Adipocyte (in vitro differentiated cells): ENCODE results near the gene ATG13.

Source experiments
- DNase-seq: peaks from one replicate; pipeline ENCODE4 v3.0.0-alpha.2; 2015; ENCODE audit warnings: low read depth
- H3K27me3 ChIP-seq: replicated peaks from 2 replicates; pipeline ENCODE4 v1.7.0; 2013; ENCODE audit warnings: mild to moderate bottlenecking, low read length, moderate library complexity; ENCODE audit not compliant: control insufficient read depth, insufficient read depth
- H3K36me3 ChIP-seq: 2 replicates; pipeline ENCODE4 v1.7.0; 2013; ENCODE audit warnings: low read length, mild to moderate bottlenecking, moderate library complexity; ENCODE audit not compliant: control insufficient read depth, insufficient read depth, severe bottlenecking
- H3K4me1 ChIP-seq: 2 replicates; pipeline ENCODE4 v1.7.0; 2013; ENCODE audit warnings: mild to moderate bottlenecking, low read length, moderate library complexity; ENCODE audit not compliant: control insufficient read depth, insufficient read depth
- H3K4me3 ChIP-seq: 2 replicates; pipeline ENCODE4 v1.7.0; 2013; ENCODE audit warnings: mild to moderate bottlenecking, low read length, moderate library complexity
- H3K9ac ChIP-seq: 2 replicates; pipeline ENCODE4 v1.7.0; 2013; ENCODE audit warnings: mild to moderate bottlenecking, low read length, moderate library complexity
- H3K9me3 ChIP-seq: 2 replicates; pipeline ENCODE4 v1.7.0; 2013; ENCODE audit warnings: mild to moderate bottlenecking, low read length, moderate library complexity; ENCODE audit not compliant: control insufficient read depth

The ATG13 gene

GRCh38 chr11:46633291-46634217, 16.2 kb downstream of the ATG13 start:
- Histone ChIP-seq H3K4me1 (peaks cover 17% of the 10 kb centered on the region), H3K36me3 (peaks cover 36% of the 10 kb centered on the region), H3K9ac (no peak overlapping the region), H3K27me3 (no peaks in the 10 kb centered on the region), H3K9me3 (no peaks in the 10 kb centered on the region), H3K4me3 (no peak overlapping the region)
- DNase-seq = no peak

- peaks cover 37% of the 10 kb centered on the region for H3K36me3 ChIP-seq
- H3K4me1 ChIP-seq = peaks cover 17% of the 10 kb centered on the region
- no peak overlapping the region for H3K9ac ChIP-seq
- no peaks in the 10 kb centered on the region for H3K9me3 ChIP-seq
- no peak overlapping the region for H3K4me3 ChIP-seq
- H3K27me3 ChIP-seq = no peaks in the 10 kb centered on the region
- no peak for DNase-seq
Measured at GRCh38 chr11:46635557-46636139, 18.3 kb downstream of the ATG13 start.

- H3K27me3 ChIP-seq = no peaks in the 10 kb centered on the region
- H3K4me1 ChIP-seq = peaks cover 15% of the 10 kb centered on the region
- no peak for DNase-seq
- H3K9ac ChIP-seq = no peak overlapping the region
- no peak overlapping the region for H3K4me3 ChIP-seq
- H3K36me3 ChIP-seq = peaks cover 19% of the 10 kb centered on the region
- no peaks in the 10 kb centered on the region for H3K9me3 ChIP-seq
Measured at GRCh38 chr11:46637546-46637945, 20.2 kb downstream of the ATG13 start.

- no peak for DNase-seq
- no peak overlapping the region for H3K9ac ChIP-seq
- H3K4me1 ChIP-seq = peaks cover 15% of the 10 kb centered on the region
- no peaks in the 10 kb centered on the region for H3K27me3 ChIP-seq
- H3K4me3 ChIP-seq = no peak overlapping the region
- H3K9me3 ChIP-seq = no peaks in the 10 kb centered on the region
- peaks cover 14% of the 10 kb centered on the region for H3K36me3 ChIP-seq
Measured at GRCh38 chr11:46639197-46639839, 22.0 kb downstream of the ATG13 start.

- no peak overlapping the region for H3K4me3 ChIP-seq
- peaks cover 21% of the 10 kb centered on the region for H3K36me3 ChIP-seq
- no peak for DNase-seq
- H3K27me3 ChIP-seq = no peaks in the 10 kb centered on the region
- no peaks in the 10 kb centered on the region for H3K9me3 ChIP-seq
- peaks cover 11% of the 10 kb centered on the region for H3K4me1 ChIP-seq
- no peak overlapping the region for H3K9ac ChIP-seq
Measured at GRCh38 chr11:46640036-46640788, 22.9 kb downstream of the ATG13 start.

- no peak for DNase-seq
- H3K4me1 ChIP-seq = peaks cover 3% of the 10 kb centered on the region
- no peaks in the 10 kb centered on the region for H3K27me3 ChIP-seq
- H3K9me3 ChIP-seq = no peaks in the 10 kb centered on the region
- H3K36me3 ChIP-seq = peaks cover 32% of the 10 kb centered on the region
- no peak overlapping the region for H3K4me3 ChIP-seq
- no peak overlapping the region for H3K9ac ChIP-seq
Measured at GRCh38 chr11:46641639-46642038, 24.3 kb downstream of the ATG13 start.

- H3K9me3 ChIP-seq = no peaks in the 10 kb centered on the region
- no peak for DNase-seq
- peaks cover 3% of the 10 kb centered on the region for H3K4me1 ChIP-seq
- H3K36me3 ChIP-seq = peaks cover 41% of the 10 kb centered on the region
- H3K9ac ChIP-seq = no peak overlapping the region
- no peak overlapping the region for H3K4me3 ChIP-seq
- H3K27me3 ChIP-seq = no peaks in the 10 kb centered on the region
Measured at GRCh38 chr11:46642627-46643335, 25.4 kb downstream of the ATG13 start.

- H3K9ac ChIP-seq = no peak overlapping the region
- H3K36me3 ChIP-seq = peaks cover 42% of the 10 kb centered on the region
- no peak for DNase-seq
- H3K4me1 ChIP-seq = peaks cover 6% of the 10 kb centered on the region
- H3K27me3 ChIP-seq = no peaks in the 10 kb centered on the region
- H3K4me3 ChIP-seq = no peak overlapping the region
- H3K9me3 ChIP-seq = no peaks in the 10 kb centered on the region
Measured at GRCh38 chr11:46643531-46643930, 26.2 kb downstream of the ATG13 start.

GRCh38 chr11:46643986-46644385, 26.6 kb downstream of the ATG13 start:
- peaks cover 42% of the 10 kb centered on the region for H3K36me3 ChIP-seq
- peaks cover 11% of the 10 kb centered on the region for H3K4me1 ChIP-seq
- H3K4me3 ChIP-seq = no peak overlapping the region
- H3K9me3 ChIP-seq = no peaks in the 10 kb centered on the region
- no peaks in the 10 kb centered on the region for H3K27me3 ChIP-seq
- H3K9ac ChIP-seq = no peak overlapping the region
- DNase-seq = no peak

- Histone ChIP-seq H3K9me3 (no peaks in the 10 kb centered on the region), H3K9ac (peak overlapping the region; percentile 61), H3K36me3 (peaks cover 66% of the 10 kb centered on the region), H3K4me3 (peak overlapping the region; percentile 38), H3K27me3 (no peaks in the 10 kb centered on the region), H3K4me1 (peaks cover 23% of the 10 kb centered on the region)
- DNase-seq = peak; percentile 97
Measured at GRCh38 chr11:46649180-46649738, 31.9 kb downstream of the ATG13 start.
